Measurements from ENCODE around the gene CAPN15.

CAPN15 gene

GRCh38 chr16:525520-526180, 1.9 kb upstream of the CAPN15 start:
- DNase-seq (ENCODE audit: low read depth in 2 of 2) = no peak

GRCh38 chr16:526181-527014, 1.1 kb upstream of the CAPN15 start:
- no peak for DNase-seq (ENCODE audit: low read depth in 2 of 2)

GRCh38 chr16:528111-529011, 849 bp downstream of the CAPN15 start:
- DNase-seq (ENCODE audit: low read depth in 2 of 2) = no peak

- DNase-seq (ENCODE audit: low read depth in 2 of 2) = no peak
Measured at GRCh38 chr16:529012-529575, 1.6 kb downstream of the CAPN15 start.

- no peak for DNase-seq (ENCODE audit: low read depth in 2 of 2)
Measured at GRCh38 chr16:530111-530817, 2.8 kb downstream of the CAPN15 start.

- no peak for DNase-seq (ENCODE audit: low read depth in 2 of 2)
Measured at GRCh38 chr16:531494-532125, 4.1 kb downstream of the CAPN15 start.

- DNase-seq (ENCODE audit: low read depth in 2 of 2) = no peak
Measured at GRCh38 chr16:533391-534123, 6.0 kb downstream of the CAPN15 start.

GRCh38 chr16:534135-534534, 6.6 kb downstream of the CAPN15 start:
- DNase-seq (ENCODE audit: low read depth in 2 of 2) = no peak

GRCh38 chr16:534856-535445, 7.4 kb downstream of the CAPN15 start:
- no peak for DNase-seq (ENCODE audit: low read depth in 2 of 2)

- DNase-seq (ENCODE audit: low read depth in 2 of 2) = no peak
Measured at GRCh38 chr16:535446-536405, 8.2 kb downstream of the CAPN15 start.

GRCh38 chr16:536746-537145, 9.2 kb downstream of the CAPN15 start:
- DNase-seq (ENCODE audit: low read depth in 2 of 2) = no peak

- DNase-seq (ENCODE audit: low read depth in 2 of 2) = no peak
Measured at GRCh38 chr16:537415-538335, 10.2 kb downstream of the CAPN15 start.

- DNase-seq (ENCODE audit: low read depth in 2 of 2) = no peak
Measured at GRCh38 chr16:539901-540530, 12.5 kb downstream of the CAPN15 start.

GRCh38 chr16:540645-541340, 13.3 kb downstream of the CAPN15 start:
- DNase-seq (ENCODE audit: low read depth in 2 of 2) = no peak

- no peak for DNase-seq (ENCODE audit: low read depth in 2 of 2)
Measured at GRCh38 chr16:543301-544164, 16.0 kb downstream of the CAPN15 start.
